AG08395 (cell line): ENCODE results near the gene ZNF536.
A peak's percentile ranks its signal among the peaks of the same experiment; 100 is the strongest.

Experiments
- DNase-seq: peaks from one replicate; pipeline ENCODE4 v3.0.0; 2012; ENCODE audit warnings: mixed read lengths, low spot score

The ZNF536 gene

DNA sequence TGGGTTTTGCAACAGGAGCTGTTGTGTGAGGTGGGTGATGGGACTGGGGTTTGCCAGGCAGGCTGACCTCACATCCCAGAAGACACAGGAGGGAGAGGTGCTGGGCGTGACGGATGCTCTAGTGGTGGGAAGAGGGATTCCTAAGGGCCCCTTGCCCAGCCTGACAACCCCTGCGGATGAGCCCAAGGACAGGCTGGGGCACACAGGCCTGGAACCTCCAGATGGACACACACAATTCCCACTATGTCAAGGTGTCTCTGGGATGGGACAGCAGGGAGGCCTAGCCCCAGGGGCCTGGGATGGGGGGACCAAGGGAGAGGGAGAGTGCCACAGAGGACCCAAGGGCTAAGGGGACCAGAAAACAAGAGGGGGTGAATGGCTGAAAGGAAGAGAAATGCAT is 191.5 kb downstream of the ZNF536 start:
- DNase-seq: no peak

DNA sequence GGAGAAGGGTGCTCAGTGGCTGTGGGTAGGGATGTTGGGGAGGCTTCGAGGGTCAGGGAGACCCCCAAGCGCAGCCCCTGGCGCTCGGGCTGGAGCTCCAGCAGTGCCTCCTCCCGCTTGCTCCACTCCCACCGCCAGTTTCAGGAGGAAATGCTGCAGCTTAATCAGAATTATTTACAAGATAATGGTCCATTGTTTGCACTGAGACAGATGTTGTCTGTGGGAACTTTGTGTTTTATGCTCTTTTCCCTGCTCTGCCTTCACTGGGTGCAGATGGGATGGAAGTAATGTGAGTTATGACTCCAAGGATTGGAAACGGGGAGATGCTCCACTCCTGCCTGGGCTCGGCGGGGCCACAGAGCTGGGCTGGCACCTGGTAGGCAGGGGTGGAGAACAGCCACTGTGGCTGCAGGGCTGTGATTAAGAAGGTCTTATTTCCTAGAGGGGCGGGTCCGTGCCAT is 192.4 kb downstream of the ZNF536 start:
- DNase-seq: no peak

GRCh38 chr19:30565636-30566035 is 193.5 kb downstream of the ZNF536 start:
- no peak for DNase-seq

DNA sequence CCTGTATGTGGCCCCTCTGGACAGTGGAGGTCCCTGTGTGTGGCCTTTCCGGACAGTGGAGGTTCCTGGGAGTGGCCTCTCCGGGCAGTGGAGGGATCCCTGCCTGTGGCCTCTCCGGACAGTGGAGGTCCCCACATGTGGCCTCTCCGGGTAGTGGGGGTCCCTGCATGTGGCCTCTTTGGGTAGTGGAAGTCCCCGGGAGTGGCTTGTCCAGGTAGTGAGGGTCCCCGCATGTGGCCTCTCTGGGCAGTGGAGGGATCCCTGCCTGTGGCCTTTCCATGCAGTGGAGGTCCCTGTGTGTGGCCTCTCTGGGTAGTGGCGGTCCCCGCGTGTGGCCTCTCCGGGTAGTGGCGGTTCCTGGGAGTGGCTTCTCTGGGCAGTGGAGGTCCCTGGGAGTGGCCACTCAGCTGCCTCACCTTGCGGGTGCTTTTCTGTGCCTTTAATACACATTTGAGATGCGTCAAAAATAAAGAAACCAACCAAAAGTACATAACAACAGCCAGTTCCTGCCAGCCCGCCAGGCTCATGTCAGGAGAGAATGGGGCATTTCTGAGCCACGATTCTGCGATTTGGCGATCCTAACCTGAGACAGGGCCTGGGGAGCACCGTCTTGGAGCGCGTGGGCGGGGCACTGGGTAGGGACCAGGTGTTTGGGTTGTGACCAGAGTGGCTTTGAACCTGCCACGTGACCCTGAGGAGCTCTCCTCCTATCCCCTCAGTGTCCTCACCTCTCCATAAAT is 194.7 kb downstream of the ZNF536 start:
- DNase-seq: no peak

- DNase-seq: no peak
These were observed 195.5 kb downstream of the ZNF536 start for GRCh38 chr19:30567536-30568232.

- no peak for DNase-seq
These were observed 198.0 kb downstream of the ZNF536 start for GRCh38 chr19:30570194-30570593.

- no peak for DNase-seq
These were observed 205.4 kb downstream of the ZNF536 start for GRCh38 chr19:30577551-30578105.

- DNase-seq: no peak
These were observed 207.2 kb downstream of the ZNF536 start for GRCh38 chr19:30579419-30579818.

DNA sequence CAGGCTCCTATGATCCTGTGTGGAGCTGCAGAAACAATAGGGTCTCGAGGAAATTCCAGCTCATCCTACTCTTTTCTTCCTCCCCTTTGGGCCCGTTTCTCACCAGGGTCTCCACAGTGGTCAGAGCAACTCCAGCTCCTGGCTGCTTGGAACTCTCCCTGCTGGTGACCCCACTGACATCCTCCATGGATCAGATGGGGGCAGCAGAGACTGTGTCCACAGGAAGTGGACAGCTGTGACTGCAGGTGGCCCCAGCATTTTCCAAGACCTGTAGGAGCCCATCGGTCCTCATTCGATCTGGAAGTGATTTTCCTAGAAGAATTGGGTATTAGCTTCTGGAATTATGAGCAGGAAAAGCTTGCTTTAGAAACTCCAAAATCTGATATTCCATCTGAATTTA is 208.5 kb downstream of the ZNF536 start:
- no peak for DNase-seq

DNA sequence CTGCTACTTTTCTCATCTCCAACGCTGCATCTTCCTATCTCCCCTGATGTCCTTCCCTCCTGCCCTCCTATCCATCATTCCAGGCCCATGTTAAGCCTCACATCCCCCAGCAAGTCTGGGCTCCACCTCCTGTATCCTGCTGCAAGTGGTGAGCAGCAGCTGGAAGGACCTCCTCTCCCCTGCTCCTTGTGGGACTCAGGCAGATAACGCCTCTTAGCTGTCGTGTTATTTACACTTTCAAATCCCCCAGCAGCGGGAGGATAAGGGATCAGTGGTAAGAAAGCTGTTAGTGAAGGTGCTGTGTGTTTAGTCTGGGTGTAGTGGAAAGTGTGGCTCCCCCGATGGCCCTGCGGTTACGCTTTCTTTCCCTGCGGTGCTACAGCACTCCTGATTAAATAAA is 211.9 kb downstream of the ZNF536 start:
- no peak for DNase-seq

DNA sequence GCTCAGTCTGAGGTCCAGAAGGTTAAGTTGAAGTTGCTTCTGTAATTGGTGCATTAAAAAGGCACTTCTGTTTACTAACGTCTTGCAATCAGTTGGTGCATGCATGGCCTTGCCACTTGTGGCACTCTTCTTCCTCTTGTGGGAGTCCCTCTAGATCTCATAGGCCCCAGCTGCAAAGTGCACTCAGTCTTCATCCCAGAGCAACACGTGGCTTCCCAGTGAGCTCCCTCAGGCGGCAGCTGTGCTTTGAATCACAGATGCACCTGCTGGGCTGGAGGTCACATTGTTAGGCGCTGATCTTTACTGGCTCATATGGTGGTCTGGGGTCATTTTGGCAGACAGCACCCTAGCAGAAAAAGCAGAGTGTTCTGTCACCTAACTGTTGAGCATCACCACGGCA is 215.7 kb downstream of the ZNF536 start:
- no peak for DNase-seq

DNA sequence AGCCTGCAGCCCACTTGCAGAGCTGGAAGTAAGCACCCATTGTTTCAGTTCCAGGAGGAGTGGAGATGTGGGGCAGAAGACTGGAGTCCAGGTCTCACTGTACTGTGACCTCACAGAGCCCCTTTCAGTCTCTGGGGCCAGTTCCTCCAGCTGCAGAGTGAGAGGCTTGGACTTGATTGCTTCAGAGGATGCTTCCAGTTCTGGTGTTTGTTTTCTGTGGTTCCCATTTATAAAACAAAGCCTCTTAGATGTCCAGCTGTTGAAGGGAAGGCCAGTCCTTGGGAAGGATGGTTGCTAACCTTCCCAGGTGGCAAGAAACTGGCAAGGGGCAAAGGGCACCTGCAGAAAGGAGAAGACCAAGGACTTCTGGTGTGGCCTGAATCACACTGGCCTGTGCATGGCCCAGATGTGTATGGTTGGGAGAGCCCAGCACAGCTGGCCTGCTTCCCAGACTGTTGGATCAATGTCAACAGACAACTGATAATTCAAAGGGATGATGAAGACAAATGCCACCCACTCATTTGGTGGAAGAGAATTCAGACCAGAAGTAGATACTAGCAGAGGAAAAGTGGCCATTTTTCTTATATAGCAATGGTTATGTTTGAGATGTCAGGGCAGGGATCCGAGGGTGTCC is 218.5 kb downstream of the ZNF536 start:
- peak; percentile 21 for DNase-seq

GRCh38 chr19:30593356-30593755 is 221.2 kb downstream of the ZNF536 start:
- DNase-seq: no peak

- no peak for DNase-seq
These were observed 222.0 kb downstream of the ZNF536 start for GRCh38 chr19:30593975-30594745.

- no peak for DNase-seq
These were observed 224.1 kb downstream of the ZNF536 start for GRCh38 chr19:30596268-30596667.

GRCh38 chr19:30596813-30597399 is 224.7 kb downstream of the ZNF536 start:
- DNase-seq: no peak

- DNase-seq: no peak
These were observed 226.5 kb downstream of the ZNF536 start for GRCh38 chr19:30598688-30599087.

- no peak for DNase-seq
These were observed 230.6 kb downstream of the ZNF536 start for GRCh38 chr19:30602661-30603350.

DNA sequence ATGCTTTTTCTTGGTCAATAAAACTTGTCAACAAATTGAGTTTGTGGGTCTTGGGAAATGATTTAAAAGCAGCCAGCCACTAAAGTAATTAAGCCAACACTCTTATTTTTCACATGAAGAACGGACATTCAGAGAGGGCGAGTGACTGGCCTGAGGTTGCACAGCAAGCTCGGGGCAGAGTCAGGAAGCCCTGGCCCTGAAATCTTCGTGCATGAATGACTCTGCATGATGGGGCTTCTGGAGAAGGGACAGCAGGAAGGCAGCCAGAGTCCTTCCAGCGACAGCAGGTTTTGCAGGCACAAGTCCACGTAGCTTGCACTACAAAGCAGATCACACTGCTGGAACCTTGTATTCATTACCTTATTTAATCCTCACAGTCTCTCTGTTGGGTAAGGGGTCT is 232.5 kb downstream of the ZNF536 start:
- DNase-seq: no peak

DNA sequence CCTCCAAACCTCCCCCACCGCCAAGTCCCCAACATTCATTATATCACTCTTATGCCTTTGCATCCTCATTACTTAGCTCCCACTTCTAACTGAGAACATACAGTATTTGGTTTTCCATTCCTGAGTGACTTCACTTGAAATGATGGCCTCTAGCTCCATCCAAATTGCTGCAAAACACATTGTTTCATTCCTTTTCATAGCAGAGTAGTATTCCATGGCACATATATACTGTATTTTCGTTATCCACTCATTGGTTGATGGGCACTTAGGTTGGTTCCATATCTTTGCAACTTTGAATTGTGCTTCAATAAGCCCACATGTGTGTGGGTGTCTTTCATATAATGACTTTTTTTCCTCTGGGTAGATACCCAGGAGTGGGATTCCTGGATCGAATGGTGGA is 233.1 kb downstream of the ZNF536 start:
- no peak for DNase-seq
